OCI-LY7 (cell line): ENCODE data around the gene LDLRAD4.

Experiments used
- EZH2phosphoT487 ChIP-seq: fragments of 200-600 bp; sonication (generic); IDR thresholded peaks from 2 replicates; pipeline ENCODE4 v1.6.1; 2018; ENCODE audit warnings: low read depth, borderline replicate concordance, mild to moderate bottlenecking, mixed run types, antibody characterized with exemption, low read length, moderate library complexity, mixed read lengths
- TF ChIP-seq, protein P1 (sequence below): fragments of 200-600 bp; sonication (generic); conservative IDR thresholded peaks from 2 replicates; pipeline ENCODE4 v1.5.1; 2014; ENCODE audit warnings: mild to moderate bottlenecking, antibody characterized with exemption, low read length, moderate library complexity, mixed read lengths

DNA sequence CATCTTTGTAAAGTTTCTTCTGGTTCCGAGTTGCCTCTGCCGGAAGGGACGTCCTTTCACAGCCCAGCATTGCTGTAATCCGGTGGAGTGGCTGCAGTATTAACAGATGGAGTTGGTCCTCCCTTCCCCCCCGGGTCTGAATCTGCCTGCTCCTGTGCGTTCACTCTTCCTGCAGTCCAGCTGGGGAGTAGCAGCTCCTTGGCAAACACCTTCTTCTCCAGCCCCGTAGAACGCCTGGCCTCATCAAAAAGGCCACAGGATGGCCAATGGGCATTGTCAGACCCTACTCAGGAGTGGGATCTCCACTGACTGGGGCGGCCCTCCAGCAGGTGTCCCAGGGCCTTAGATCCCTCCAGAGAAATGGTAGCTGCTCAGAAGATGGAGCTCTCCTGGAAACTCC lies 273.8 kb downstream of the LDLRAD4 start:
- TF ChIP-seq, protein P1, sequence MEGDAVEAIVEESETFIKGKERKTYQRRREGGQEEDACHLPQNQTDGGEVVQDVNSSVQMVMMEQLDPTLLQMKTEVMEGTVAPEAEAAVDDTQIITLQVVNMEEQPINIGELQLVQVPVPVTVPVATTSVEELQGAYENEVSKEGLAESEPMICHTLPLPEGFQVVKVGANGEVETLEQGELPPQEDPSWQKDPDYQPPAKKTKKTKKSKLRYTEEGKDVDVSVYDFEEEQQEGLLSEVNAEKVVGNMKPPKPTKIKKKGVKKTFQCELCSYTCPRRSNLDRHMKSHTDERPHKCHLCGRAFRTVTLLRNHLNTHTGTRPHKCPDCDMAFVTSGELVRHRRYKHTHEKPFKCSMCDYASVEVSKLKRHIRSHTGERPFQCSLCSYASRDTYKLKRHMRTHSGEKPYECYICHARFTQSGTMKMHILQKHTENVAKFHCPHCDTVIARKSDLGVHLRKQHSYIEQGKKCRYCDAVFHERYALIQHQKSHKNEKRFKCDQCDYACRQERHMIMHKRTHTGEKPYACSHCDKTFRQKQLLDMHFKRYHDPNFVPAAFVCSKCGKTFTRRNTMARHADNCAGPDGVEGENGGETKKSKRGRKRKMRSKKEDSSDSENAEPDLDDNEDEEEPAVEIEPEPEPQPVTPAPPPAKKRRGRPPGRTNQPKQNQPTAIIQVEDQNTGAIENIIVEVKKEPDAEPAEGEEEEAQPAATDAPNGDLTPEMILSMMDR: no peak
- TF ChIP-seq EZH2phosphoT487: no peak
